HCEC 1CT (cell line): ENCODE measurements around the gene PTPRN2.

Experiments
- DNase-seq: peaks from one replicate; pipeline ENCODE4 v3.0.0-alpha.2; 2017

PTPRN2 gene

GRCh38 chr7:158120316-158120715, 467.3 kb downstream of the PTPRN2 start:
- no peak for DNase-seq

- DNase-seq: no peak
Measured at GRCh38 chr7:158117341-158118222, 470.0 kb downstream of the PTPRN2 start.

DNA sequence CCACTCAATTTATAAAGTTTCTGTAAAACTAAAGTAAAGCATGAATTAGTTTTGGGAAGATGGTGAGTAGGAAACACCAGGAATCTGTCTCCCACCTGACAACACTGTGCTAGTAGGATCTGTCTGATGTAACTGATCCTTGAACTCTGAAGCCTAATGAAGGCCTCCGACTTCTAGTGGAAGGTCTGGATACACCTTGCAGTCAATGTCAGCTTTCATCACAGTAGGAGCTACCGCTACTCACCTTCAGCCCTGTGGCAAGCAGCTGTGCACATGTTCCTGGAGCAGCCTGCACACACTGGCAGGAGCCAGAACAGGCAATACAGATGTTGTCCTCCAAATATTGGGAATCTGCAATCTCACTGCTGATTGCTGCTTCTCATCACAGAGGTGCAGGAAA, 471.4 kb downstream of the PTPRN2 start:
- DNase-seq: no peak

DNA sequence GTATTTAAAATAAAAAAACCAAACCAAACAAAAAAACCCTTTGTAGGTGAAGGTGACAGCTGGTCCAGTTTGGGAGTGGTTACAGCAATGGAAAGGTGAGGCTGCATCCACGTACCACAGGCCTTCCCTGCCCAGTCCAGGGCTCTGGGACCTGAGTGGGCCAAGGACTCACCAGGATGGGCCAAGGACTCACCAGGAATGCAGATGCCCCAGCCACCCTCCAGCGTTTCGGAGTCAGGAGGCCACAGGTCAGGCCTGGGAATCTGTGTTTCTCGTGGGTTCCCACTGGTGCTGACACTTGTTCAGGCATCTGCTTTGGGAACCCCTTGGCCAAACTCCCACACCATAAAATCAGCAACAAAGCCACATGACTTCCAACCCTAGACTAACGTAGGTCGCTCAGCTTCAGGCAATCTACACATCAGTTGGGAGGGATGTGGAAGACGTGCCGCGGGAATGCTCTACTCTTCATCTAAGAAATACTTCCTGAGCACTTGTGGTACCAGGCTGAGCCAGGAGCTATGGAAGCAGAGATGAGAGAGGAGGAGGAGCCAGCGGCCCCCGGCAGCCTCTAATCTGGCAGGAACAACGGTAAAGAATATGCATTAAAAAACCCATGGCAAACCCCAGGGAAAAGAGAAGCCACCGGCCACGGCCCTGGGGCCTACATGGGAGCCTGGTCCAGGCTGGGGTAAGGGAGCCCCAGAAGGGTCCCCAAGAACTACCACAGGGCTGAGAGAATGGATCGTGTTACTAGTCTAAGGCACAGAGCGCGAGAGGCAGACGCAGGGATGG, 473.4 kb downstream of the PTPRN2 start:
- no peak for DNase-seq

- no peak for DNase-seq
Measured at GRCh38 chr7:158113321-158114025, 474.1 kb downstream of the PTPRN2 start.

GRCh38 chr7:158112571-158113320, 474.9 kb downstream of the PTPRN2 start:
- DNase-seq: no peak

DNA sequence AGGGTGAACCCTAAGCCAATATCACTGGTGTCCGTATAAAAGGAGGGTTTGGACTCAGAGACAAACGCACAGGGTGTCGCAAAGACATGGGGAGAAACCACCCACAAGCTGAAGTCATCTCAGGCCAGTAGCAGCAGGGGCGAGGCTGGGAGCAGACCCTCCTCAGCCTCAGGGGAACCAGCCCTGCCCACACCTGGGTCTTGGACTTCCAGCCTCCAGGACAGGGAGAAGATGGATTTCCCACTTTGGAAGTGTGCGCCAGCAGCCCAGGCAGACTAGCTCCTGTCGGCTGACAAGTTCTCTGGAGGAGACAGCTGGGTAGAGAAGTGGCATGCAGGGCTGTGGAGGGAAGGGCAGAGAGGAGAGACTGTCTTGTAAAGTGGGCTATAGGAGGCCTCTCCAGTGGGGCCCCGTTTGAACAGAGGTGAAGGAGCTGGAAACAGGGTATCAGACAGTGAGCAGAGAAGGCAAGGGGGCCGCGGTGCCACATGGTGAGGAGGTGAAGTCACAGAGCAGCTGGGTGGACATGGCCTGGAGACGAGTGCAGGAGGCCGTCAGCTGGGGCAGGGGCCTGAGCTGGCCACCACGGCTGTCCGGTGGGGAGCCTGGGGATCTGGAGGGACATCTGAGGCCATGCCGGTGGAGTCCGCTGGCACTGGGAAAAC, 475.6 kb downstream of the PTPRN2 start:
- no peak for DNase-seq

GRCh38 chr7:158111049-158111751, 476.4 kb downstream of the PTPRN2 start:
- no peak for DNase-seq

DNA sequence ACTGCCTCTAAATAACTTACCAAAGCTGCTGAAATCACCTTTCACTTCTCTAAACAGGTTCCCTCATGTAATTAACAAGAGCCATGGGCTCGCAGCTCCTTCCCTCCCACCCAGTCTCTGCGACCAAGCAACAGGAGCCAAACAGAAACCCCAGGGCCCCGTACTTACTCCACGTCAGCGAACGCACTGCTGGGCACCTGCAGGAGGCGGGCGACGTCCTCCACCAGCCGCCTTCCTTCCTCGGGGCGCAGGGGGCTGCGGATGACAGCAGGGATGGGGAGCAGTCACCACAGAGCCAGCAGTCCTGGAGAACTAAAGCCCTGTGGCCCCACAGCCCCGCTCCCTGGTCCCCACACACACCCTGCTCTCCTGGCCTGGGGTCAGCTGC, 477.0 kb downstream of the PTPRN2 start:
- no peak for DNase-seq

GRCh38 chr7:158110034-158110590, 477.5 kb downstream of the PTPRN2 start:
- no peak for DNase-seq

GRCh38 chr7:158109364-158110033, 478.1 kb downstream of the PTPRN2 start:
- no peak for DNase-seq

DNA sequence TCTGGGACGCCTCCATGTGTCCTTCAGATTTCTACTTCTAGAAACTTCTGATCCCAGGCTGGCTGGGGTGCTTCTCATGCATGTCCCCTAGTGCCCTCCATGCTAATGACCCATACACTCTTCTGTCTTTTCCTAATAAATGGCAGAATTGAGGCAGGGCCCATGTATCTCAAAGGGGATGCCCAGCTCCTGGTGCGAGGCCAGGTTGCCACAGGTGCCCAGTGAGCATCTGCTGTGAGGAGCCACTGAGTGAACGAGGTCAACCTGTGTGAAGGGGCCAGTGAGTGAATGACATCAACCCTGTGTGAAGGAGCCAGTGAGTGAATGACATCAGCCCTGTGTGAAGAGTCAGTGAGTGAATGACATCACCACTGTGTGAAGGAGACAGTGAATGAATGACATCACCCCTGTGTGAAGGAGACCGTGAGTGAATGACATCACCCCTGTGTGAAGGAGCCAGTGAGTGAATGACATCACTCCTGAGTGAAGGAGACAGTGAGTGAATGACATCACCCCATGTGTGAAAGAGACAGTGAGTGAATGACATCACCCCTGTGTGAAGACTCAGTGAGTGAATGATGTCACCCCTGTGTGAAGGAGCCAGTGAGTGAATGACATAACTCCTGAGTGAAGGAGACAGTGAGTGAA, 478.9 kb downstream of the PTPRN2 start:
- DNase-seq: no peak

- DNase-seq: no peak
Measured at GRCh38 chr7:158107806-158108205, 479.8 kb downstream of the PTPRN2 start.

- DNase-seq: no peak
Measured at GRCh38 chr7:158106272-158106671, 481.4 kb downstream of the PTPRN2 start.

- DNase-seq: no peak
Measured at GRCh38 chr7:158103378-158103777, 484.2 kb downstream of the PTPRN2 start.

GRCh38 chr7:158102897-158103296, 484.7 kb downstream of the PTPRN2 start:
- DNase-seq: no peak

DNA sequence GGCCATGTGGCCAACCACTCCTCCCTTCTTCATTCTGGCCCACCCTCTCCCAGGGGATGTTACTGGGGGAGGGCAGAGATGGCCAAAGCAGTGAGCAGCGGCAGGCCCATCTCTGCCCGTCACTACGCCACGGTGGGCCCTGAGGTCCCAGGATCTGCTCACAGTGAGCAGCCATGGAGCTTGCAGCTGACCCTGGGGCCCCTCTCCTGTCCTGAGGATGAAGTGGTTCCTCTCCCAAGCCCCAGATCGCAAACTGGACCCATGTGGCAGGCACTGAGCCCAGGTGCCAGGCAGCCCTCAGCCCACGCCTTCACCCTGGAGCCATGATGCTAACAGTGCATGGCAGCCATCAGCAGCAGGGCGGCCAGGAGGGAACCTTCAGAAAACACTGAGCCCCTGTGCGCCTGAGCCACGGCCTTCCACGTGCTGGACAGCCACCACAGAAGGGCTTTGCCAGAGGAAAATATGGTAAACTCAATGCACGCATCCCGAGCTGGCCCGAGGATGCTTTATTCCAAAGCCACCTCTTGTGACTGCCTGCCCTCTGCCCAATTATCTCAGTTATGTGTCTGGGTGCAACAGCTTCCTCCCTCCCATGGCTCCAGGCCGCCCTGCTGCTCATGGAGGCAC, 485.7 kb downstream of the PTPRN2 start:
- no peak for DNase-seq

GRCh38 chr7:158098125-158099030, 489.2 kb downstream of the PTPRN2 start:
- DNase-seq: no peak
